Brain microvascular endothelial cell (primary cell): Measurements from ENCODE around the gene SENP6.
"Not testable (repeated sequence)": the region's sequence is repeated elsewhere in the genome, so short reads cannot be mapped to it uniquely, and the experiment has no call there.

Experiments used
- DNase-seq: peaks from one replicate; pipeline ENCODE4 v3.0.0-alpha.2; 2020
- H3K27ac ChIP-seq: fragments of 250-450 bp; sonication (Bioruptor Pico); 2 replicates; pipeline ENCODE4 v1.5.1; 2020; ENCODE audit warnings: mild to moderate bottlenecking, moderate library complexity
- H3K27me3 ChIP-seq: fragments of 250-450 bp; sonication (Bioruptor Pico); replicated peaks from 2 replicates; pipeline ENCODE4 v1.5.1; 2020; ENCODE audit warnings: mild to moderate bottlenecking
- H3K36me3 ChIP-seq: fragments of 250-450 bp; sonication (Bioruptor Pico); replicated peaks from 2 replicates; pipeline ENCODE4 v1.5.1; 2020; ENCODE audit warnings: mild to moderate bottlenecking
- H3K4me3 ChIP-seq: 2 replicates; pipeline ENCODE4 v1.5.1; 2011; ENCODE audit warnings: low read depth, mild to moderate bottlenecking, control low read depth, low read length, moderate library complexity
- in situ Hi-C: cut with HindIII; loops from 2 replicates; pipeline ENCODE4 v1.10.0; 2017; ENCODE audit warnings: low sequenced_read_pairs, low pct_ligation_motif_present
- TF ChIP-seq, protein P1 (sequence below): IDR thresholded peaks from 2 replicates; pipeline ENCODE4 v1.5.1; 2011; ENCODE audit warnings: low read depth, mild to moderate bottlenecking, moderate library complexity, low read length, control low read depth, inconsistent platforms; ENCODE audit errors: missing control alignments

SENP6 gene

DNA sequence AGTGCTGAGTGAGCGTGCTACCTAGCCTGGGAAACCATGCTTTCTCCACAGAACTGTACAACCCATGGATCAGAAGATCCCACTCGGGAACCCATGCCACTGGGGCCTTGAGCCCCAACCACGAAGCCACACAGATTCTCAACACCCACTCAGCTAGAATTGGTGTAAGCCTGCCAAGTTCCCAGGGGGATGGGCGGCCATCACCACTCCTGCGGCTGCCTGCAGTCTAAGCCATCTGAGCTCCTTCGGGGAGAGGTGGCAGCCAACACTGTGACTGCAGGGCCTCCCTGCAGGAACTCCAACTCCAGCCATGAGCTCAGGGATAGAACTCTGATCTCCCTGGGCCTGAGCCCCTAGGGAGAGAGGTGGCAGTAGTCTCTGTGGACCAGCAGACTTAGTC is 33.6 kb upstream of the SENP6 start:
- in situ Hi-C loops: no loop called here
- Histone ChIP-seq H3K27me3 (no peaks in the 10 kb centered on the region), H3K4me3 (no peak overlapping the region), H3K36me3 (no peaks in the 10 kb centered on the region), H3K27ac (no peak overlapping the region)
- DNase-seq: no peak
- TF ChIP-seq, protein P1, sequence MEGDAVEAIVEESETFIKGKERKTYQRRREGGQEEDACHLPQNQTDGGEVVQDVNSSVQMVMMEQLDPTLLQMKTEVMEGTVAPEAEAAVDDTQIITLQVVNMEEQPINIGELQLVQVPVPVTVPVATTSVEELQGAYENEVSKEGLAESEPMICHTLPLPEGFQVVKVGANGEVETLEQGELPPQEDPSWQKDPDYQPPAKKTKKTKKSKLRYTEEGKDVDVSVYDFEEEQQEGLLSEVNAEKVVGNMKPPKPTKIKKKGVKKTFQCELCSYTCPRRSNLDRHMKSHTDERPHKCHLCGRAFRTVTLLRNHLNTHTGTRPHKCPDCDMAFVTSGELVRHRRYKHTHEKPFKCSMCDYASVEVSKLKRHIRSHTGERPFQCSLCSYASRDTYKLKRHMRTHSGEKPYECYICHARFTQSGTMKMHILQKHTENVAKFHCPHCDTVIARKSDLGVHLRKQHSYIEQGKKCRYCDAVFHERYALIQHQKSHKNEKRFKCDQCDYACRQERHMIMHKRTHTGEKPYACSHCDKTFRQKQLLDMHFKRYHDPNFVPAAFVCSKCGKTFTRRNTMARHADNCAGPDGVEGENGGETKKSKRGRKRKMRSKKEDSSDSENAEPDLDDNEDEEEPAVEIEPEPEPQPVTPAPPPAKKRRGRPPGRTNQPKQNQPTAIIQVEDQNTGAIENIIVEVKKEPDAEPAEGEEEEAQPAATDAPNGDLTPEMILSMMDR: no peak

DNA sequence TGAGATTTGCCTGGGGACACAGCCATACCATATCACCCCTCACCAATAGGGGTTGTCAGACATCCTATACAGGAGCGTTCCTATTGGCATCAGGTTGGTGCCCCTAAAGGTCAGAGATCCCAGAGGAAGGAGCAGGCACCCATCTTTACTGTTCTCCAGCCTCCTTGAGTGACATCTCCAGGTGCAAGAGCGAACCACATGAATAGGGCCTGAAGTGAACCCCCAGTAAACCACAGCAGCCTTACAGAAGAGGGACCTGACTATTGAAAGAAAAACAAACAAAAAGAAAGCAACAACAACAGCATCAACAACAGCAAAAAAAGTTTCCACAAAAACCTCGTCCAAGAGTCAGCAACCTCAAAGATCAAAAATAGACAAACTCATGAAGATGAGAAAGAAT is 32.7 kb upstream of the SENP6 start:
- TF ChIP-seq, protein P1: no peak
- Histone ChIP-seq H3K27ac (no peak overlapping the region), H3K27me3 (no peaks in the 10 kb centered on the region), H3K4me3 (no peak overlapping the region), H3K36me3 (no peaks in the 10 kb centered on the region)
- in situ Hi-C loops: no loop called here
- DNase-seq: no peak

DNA sequence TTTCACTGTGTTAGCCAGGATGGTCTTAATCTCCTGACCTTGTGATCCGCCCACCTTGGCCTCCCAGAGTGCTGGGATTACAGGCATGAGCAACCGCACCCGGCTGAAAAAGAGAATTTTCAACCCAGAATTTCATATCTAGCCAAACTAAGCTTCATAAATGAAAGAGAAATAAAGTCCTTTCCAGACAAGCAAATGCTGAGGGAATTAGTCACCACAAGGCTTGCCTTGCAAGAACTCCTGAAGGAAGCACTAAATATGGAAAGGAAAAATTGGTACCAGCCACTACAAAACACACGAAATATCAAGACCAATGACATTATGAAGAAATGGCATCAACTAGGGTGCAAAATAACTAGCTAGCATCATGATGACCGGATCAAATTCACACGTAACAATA is 31.0 kb upstream of the SENP6 start:
- in situ Hi-C loops, H3K36me3 ChIP-seq, H3K27me3 ChIP-seq, H3K27ac ChIP-seq, H3K4me3 ChIP-seq: not testable (repeated sequence)
- DNase-seq: peak; percentile 44

DNA sequence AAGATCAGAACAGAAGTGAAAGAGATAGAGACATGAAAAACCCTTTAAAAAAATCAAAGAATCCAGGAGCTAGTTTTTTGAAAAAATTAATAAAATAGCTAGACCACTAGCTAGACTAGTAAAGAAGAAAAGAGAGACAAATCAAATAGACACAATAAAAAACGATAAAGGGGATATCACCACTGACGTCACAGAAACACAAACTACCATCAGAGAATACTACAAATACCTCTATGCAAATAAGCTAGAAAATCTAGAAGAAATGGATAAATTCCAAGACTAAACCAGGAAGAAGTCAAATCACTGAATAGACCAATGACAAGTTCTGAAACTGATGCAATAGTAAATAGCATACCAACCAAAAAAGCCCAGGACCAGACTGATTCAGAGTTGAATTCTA is 29.6 kb upstream of the SENP6 start:
- no peak overlapping the region for H3K4me3 ChIP-seq
- DNase-seq: no peak
- H3K36me3 ChIP-seq: no peaks in the 10 kb centered on the region
- H3K27ac ChIP-seq: no peak overlapping the region
- no peaks in the 10 kb centered on the region for H3K27me3 ChIP-seq
- TF ChIP-seq, protein P1: no peak
- in situ Hi-C loops: no loop called here

DNA sequence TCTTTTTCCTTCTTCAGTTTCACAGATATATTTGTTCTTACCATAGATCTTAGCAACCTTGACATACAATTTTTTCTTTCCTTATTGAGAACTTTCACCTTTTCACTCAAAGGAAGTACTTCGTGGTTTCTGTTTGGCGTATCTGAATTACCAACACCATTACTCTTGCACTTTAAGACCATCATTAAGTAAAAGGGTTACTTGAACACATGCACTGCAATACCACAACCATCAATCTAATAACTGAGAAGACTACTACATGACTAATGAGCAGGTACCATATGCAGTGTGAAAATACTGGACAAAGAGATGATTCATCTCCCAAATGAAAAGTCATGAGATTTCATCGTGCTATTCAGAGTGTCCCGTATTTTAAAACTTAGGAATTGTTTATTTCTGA is 21.7 kb upstream of the SENP6 start:
- H3K4me3 ChIP-seq: no peak overlapping the region
- H3K27me3 ChIP-seq: no peaks in the 10 kb centered on the region
- H3K27ac ChIP-seq: no peak overlapping the region
- no peaks in the 10 kb centered on the region for H3K36me3 ChIP-seq
- no peak for DNase-seq
- TF ChIP-seq, protein P1: no peak
- in situ Hi-C loops: no loop called here

DNA sequence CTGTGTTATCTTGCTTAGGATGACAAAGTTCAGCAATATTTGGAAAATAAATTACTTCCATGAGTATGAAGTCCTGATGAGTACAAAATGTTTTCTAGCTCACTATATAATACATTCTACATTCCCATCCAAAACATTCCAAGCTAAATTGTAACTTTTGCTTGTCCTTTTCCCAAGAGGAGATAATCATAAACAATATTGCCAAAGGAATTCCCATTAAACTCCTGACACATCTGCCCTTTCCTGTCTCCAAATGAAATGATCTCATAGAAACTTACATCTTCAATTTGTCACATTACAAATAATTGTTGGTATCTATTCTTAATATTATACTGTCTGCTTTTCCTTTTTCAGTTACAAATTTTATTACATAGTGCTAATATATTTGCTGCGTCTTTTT is 20.4 kb upstream of the SENP6 start:
- Histone ChIP-seq H3K4me3 (no peak overlapping the region), H3K27me3 (no peaks in the 10 kb centered on the region), H3K27ac (no peak overlapping the region), H3K36me3 (no peaks in the 10 kb centered on the region)
- no peak for DNase-seq
- in situ Hi-C loops: no loop called here
- TF ChIP-seq, protein P1: no peak

DNA sequence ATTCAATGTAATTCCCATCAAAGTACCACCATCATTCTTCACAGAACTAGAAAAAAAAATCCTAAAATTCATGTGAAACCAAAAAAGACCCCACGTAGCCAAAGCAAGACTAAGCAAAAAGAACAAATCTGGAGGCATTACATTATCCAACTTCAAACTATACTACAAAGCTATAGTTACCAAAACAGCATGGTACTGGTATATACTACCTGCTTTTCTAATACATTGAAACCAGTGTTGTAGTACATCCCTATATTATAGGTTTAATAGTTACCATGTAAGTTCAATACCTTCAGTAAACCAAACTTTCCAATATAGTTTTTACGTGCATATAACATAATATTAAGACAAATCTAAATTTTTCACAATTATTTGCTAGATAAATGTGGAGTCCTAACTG is 17.1 kb upstream of the SENP6 start:
- H3K27ac ChIP-seq, DNase-seq, H3K27me3 ChIP-seq, H3K4me3 ChIP-seq, in situ Hi-C loops, H3K36me3 ChIP-seq: not testable (repeated sequence)
